Mesendoderm (in vitro differentiated cells): Measurements from ENCODE around the gene SH3GL3.

Source experiments
- DNase-seq: peaks from one replicate; pipeline ENCODE4 v3.0.0; 2013
- H2AK5ac ChIP-seq: 2 replicates; pipeline ENCODE4 v1.6.1; 2013; ENCODE audit warnings: low read length, inconsistent platforms
- H2BK120ac ChIP-seq: 2 replicates; pipeline ENCODE4 v1.6.1; 2013; ENCODE audit warnings: low read depth, mild to moderate bottlenecking, low read length, moderate library complexity, mixed read lengths
- H2BK15ac ChIP-seq: replicated peaks from 2 replicates; pipeline ENCODE4 v1.6.1; 2013; ENCODE audit warnings: low read depth, mild to moderate bottlenecking, moderate library complexity
- H2BK5ac ChIP-seq: 2 replicates; pipeline ENCODE4 v1.6.1; 2013; ENCODE audit warnings: low read length, inconsistent platforms
- H3K18ac ChIP-seq: 2 replicates; pipeline ENCODE4 v1.6.1; 2013; ENCODE audit warnings: mild to moderate bottlenecking, low read length, mixed read lengths
- H3K23ac ChIP-seq: one replicate; pipeline ENCODE4 v1.6.1; 2013; ENCODE audit warnings: low read length
- H3K27ac ChIP-seq: 2 replicates; pipeline ENCODE4 v1.5.1; 2013; ENCODE audit warnings: low read depth, mild to moderate bottlenecking, inconsistent platforms, low read length, moderate library complexity
- H3K27me3 ChIP-seq: 2 replicates; pipeline ENCODE4 v1.6.1; 2013; ENCODE audit warnings: low read length, control low read depth, mild to moderate bottlenecking, inconsistent platforms; ENCODE audit not compliant: insufficient read depth, poor library complexity
- H3K36me3 ChIP-seq: 2 replicates; pipeline ENCODE4 v1.6.1; 2013; ENCODE audit warnings: low read length, inconsistent platforms; ENCODE audit not compliant: control insufficient read depth, insufficient read depth
- H3K4ac ChIP-seq: one replicate; pipeline ENCODE4 v1.6.1; 2013; ENCODE audit warnings: low read depth, mild to moderate bottlenecking, low read length, moderate library complexity
- H3K4me1 ChIP-seq: 2 replicates; pipeline ENCODE4 v1.6.1; 2013; ENCODE audit warnings: low read depth, low read length, inconsistent platforms; ENCODE audit not compliant: control insufficient read depth
- H3K4me2 ChIP-seq: 2 replicates; pipeline ENCODE4 v1.6.1; 2013; ENCODE audit warnings: low read length
- H3K4me3 ChIP-seq: 2 replicates; pipeline ENCODE4 v1.5.1; 2013; ENCODE audit warnings: mild to moderate bottlenecking, low read length
- H3K56ac ChIP-seq: one replicate; pipeline ENCODE4 v1.6.1; 2013; ENCODE audit warnings: low read length
- H3K79me1 ChIP-seq: 2 replicates; pipeline ENCODE4 v1.6.1; 2013; ENCODE audit warnings: low read length, inconsistent platforms
- H3K79me2 ChIP-seq: 2 replicates; pipeline ENCODE4 v1.6.1; 2013; ENCODE audit warnings: mild to moderate bottlenecking, low read length; ENCODE audit not compliant: control insufficient read depth, insufficient read depth
- H3K9ac ChIP-seq: 2 replicates; pipeline ENCODE4 v1.6.1; 2013; ENCODE audit warnings: low read length, inconsistent platforms
- H4K5ac ChIP-seq: one replicate; pipeline ENCODE4 v1.6.1; 2013; ENCODE audit warnings: low read length
- H4K8ac ChIP-seq: one replicate; pipeline ENCODE4 v1.6.1; 2013; ENCODE audit warnings: low read depth, mild to moderate bottlenecking, control low read depth, low read length, moderate library complexity
- WGBS: extraction: QIAGEN DNeasy Blood & Tissue Kit; methylation state at CpG from one replicate; pipeline ENCODE4 v1.1.7; 2013; ENCODE audit warnings: low lambda C conversion rate, missing lambda C conversion rate; ENCODE audit not compliant: insufficient coverage; ENCODE audit errors: extremely low coverage; 5-methylcytosine and 5-hydroxymethylcytosine counted together

SH3GL3 gene

DNA sequence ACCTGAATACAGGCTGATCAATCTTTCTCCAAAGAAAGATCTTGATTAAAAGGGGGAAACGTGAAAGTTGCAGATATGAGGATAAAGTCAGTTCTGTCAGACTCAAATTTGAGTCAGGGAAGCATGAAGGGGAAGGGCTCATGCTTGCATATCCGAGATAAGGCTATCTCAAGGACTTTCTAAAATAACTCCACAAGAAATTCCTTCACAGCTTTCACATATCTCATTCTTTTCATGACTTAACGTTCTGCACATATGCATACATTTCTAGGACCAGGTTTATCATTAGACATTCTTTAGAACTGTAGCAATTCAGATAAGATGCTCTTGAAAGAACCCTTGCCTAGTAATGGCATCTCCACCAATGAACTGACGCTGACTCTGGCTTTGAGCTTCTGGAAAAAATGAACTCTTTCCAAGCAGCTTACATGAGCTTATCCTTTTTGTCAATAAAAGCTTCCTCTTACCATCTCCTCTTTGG, 15.9 kb downstream of the SH3GL3 start:
- no peak overlapping the region for H3K4me2 ChIP-seq
- WGBS: no CpG with 5 or more reads among the region's 4 CpGs
- no peaks in the 10 kb centered on the region for H3K36me3 ChIP-seq
- no peak overlapping the region for H3K23ac ChIP-seq
- H4K8ac ChIP-seq: no peak overlapping the region
- no peak overlapping the region for H2BK15ac ChIP-seq
- H2BK5ac ChIP-seq: no peak overlapping the region
- no peaks in the 10 kb centered on the region for H3K27me3 ChIP-seq
- peak; percentile 8 for DNase-seq
- H3K56ac ChIP-seq: no peak overlapping the region
- peaks cover 2% of the 10 kb centered on the region for H3K79me2 ChIP-seq
- no peak overlapping the region for H3K9ac ChIP-seq
- no peaks in the 10 kb centered on the region for H3K79me1 ChIP-seq
- H3K18ac ChIP-seq: no peak overlapping the region
- H4K5ac ChIP-seq: no peak overlapping the region
- H3K27ac ChIP-seq: no peak overlapping the region
- H3K4me3 ChIP-seq: no peak overlapping the region
- no peak overlapping the region for H3K4ac ChIP-seq
- H2BK120ac ChIP-seq: no peak overlapping the region
- H3K4me1 ChIP-seq: no peaks in the 10 kb centered on the region
- H2AK5ac ChIP-seq: no peak overlapping the region

DNA sequence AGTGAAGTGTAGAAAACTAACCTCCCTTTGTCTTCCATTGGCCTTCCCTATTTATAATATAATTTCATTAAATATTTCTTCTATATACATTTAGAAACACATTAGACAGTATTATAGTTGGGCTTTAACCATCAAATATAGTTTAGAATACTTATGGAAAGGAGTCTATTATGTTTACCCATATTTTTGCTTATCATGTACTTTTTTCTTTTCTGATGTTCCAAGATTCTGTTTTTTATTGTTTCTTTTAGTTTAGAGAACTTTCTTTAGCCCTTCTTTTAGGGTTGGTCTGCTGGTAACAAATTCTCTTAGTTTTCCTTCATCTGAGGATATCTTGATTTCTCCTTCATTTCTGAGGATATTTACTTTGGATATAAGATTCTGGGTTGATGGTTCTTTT, 23.7 kb downstream of the SH3GL3 start:
- Histone ChIP-seq H3K9ac (no peak overlapping the region), H2BK5ac (no peak overlapping the region), H3K4me2 (no peak overlapping the region), H3K27me3 (no peaks in the 10 kb centered on the region), H3K79me2 (no peaks in the 10 kb centered on the region), H4K5ac (no peak overlapping the region), H3K56ac (no peak overlapping the region), H3K36me3 (no peaks in the 10 kb centered on the region), H3K79me1 (peaks cover 2% of the 10 kb centered on the region), H3K27ac (no peak overlapping the region), H3K18ac (no peak overlapping the region), H3K23ac (no peak overlapping the region), H3K4me3 (no peak overlapping the region), H3K4ac (no peak overlapping the region), H3K4me1 (peaks cover 2% of the 10 kb centered on the region), H2AK5ac (no peak overlapping the region), H4K8ac (no peak overlapping the region), H2BK15ac (no peak overlapping the region), H2BK120ac (no peak overlapping the region)
- no peak for DNase-seq

DNA sequence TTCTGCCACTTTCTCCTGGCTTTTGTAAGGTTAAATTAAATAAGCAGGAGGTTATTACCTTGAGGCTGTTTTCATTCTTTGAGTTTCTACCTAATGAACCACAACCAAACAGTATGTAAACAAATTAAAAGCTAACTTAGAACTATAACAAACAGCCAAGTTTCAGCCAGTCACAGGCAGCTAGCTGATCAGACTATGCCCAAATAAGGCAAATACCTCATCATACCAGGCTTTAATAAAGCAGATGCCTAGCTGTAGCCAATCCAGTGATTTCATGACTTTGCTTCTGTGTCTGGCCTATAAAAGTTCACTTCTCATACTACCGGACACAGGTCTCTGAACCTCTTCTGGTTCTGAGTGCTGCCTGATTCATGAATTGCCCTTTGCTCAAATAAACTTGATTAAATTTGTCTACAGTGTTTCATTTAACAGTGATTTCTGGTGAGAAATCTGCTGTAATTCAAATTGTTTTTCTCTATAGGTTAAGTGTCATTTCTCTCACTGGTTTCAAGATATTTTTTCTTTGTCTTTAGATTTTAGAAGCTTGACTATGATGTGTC, 24.2 kb downstream of the SH3GL3 start:
- Histone ChIP-seq H3K4ac (no peak overlapping the region), H3K4me2 (no peak overlapping the region)
- WGBS: no CpG with 5 or more reads among the region's 1 CpG

DNA sequence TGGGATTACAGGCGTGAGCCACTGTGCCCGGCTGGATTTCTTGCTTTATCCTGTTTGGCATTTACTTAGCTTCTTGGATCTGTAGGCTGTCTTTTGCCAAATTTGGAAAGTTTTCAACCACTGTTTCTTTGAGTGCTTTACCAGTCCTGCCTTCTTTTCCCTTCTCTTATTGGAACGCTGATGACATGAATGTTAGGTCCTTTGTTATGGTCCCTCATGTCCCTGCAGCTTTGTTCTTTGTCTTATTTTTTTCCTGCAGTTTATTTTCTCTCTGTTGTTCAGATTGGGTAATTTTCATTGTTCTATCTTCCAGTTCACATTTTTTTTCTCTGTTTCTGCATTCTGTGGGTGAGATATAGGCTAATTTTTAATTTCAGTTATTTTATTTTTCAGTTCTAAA, 25.0 kb downstream of the SH3GL3 start:
- no peak overlapping the region for H2BK15ac ChIP-seq
- no peak overlapping the region for H3K18ac ChIP-seq
- H3K23ac ChIP-seq: no peak overlapping the region
- H3K4ac ChIP-seq: no peak overlapping the region
- H3K56ac ChIP-seq: no peak overlapping the region
- no peaks in the 10 kb centered on the region for H3K36me3 ChIP-seq
- H4K5ac ChIP-seq: no peak overlapping the region
- H3K27ac ChIP-seq: no peak overlapping the region
- H2AK5ac ChIP-seq: no peak overlapping the region
- no CpG with 5 or more reads among the region's 3 CpGs for WGBS
- peaks cover 5% of the 10 kb centered on the region for H3K4me1 ChIP-seq
- peaks cover 2% of the 10 kb centered on the region for H3K79me1 ChIP-seq
- H2BK120ac ChIP-seq: no peak overlapping the region
- H3K9ac ChIP-seq: no peak overlapping the region
- no peaks in the 10 kb centered on the region for H3K79me2 ChIP-seq
- H2BK5ac ChIP-seq: no peak overlapping the region
- H3K4me3 ChIP-seq: no peak overlapping the region
- H4K8ac ChIP-seq: no peak overlapping the region
- DNase-seq: no peak
- H3K27me3 ChIP-seq: no peaks in the 10 kb centered on the region
- H3K4me2 ChIP-seq: no peak overlapping the region

More for the DNA sequence above, 24.2 kb downstream of the SH3GL3 start:
- H2BK5ac ChIP-seq: no peak overlapping the region
- DNase-seq: no peak
- H2AK5ac ChIP-seq: no peak overlapping the region
- H3K79me1 ChIP-seq: peaks cover 2% of the 10 kb centered on the region
- no peak overlapping the region for H3K27ac ChIP-seq
- no peak overlapping the region for H4K8ac ChIP-seq
- H2BK120ac ChIP-seq: no peak overlapping the region
- H3K18ac ChIP-seq: no peak overlapping the region
- no peaks in the 10 kb centered on the region for H3K27me3 ChIP-seq
- no peak overlapping the region for H4K5ac ChIP-seq
- no peak overlapping the region for H2BK15ac ChIP-seq
- no peak overlapping the region for H3K9ac ChIP-seq
- H3K56ac ChIP-seq: no peak overlapping the region
- no peak overlapping the region for H3K4me3 ChIP-seq
- H3K36me3 ChIP-seq: no peaks in the 10 kb centered on the region
- H3K23ac ChIP-seq: no peak overlapping the region
- peaks cover 2% of the 10 kb centered on the region for H3K4me1 ChIP-seq
- H3K79me2 ChIP-seq: no peaks in the 10 kb centered on the region

DNA sequence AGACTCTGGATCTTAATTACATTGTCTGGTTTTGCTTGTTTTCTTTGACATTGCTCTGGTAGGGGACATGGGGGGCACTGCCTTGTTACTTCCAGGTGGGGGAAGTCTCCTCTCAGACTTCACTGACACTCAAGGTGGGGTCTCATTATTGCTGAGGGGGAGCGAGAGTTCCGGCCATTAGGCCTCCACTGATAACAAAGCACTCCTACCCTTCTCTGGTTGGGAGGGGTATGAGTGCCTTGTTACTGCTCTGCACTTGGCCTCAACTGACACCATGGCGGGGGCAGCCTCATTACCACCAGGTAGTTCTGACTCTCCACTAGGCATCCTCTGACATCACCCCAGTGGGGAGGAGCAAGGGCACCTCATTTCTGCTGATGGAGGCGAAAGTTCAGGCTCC, 25.7 kb downstream of the SH3GL3 start:
- no CpG with 5 or more reads among the region's 4 CpGs for WGBS

DNA sequence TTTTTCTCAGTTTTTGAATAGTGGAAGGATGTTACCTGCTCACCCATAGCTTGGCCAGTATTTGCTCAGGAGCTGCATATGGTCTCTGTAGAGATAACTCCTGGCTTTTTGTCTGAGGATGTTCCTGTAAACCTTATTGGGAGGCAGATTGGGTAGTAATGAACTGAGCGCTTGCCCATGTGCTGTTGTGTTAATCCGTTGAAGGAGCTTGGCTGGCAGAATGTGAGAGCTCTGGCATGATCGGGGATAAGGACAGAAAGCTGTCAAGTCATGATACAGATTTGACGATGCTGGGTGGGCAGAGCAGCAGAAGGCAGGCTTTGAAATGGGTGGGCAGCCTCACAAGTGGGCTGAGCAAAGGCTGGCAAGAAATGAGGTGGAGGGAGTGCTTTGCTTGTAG, 27.4 kb downstream of the SH3GL3 start:
- H3K4me2 ChIP-seq: no peak overlapping the region
- H2BK120ac ChIP-seq: no peak overlapping the region
- no peaks in the 10 kb centered on the region for H3K27me3 ChIP-seq
- H4K8ac ChIP-seq: no peak overlapping the region
- H3K79me2 ChIP-seq: peaks cover 4% of the 10 kb centered on the region
- peak overlapping the region; percentile 76 for H3K56ac ChIP-seq
- H3K36me3 ChIP-seq: no peaks in the 10 kb centered on the region
- H2BK15ac ChIP-seq: no peak overlapping the region
- no peak overlapping the region for H3K4me3 ChIP-seq
- no peak overlapping the region for H3K18ac ChIP-seq
- no peak overlapping the region for H4K5ac ChIP-seq
- no peak overlapping the region for H3K23ac ChIP-seq
- DNase-seq: no peak
- WGBS: no CpG with 5 or more reads among the region's 4 CpGs
- peak overlapping the region; percentile 69 for H2AK5ac ChIP-seq
- H2BK5ac ChIP-seq: no peak overlapping the region
- no peak overlapping the region for H3K9ac ChIP-seq
- peaks cover 10% of the 10 kb centered on the region for H3K79me1 ChIP-seq
- H3K4ac ChIP-seq: no peak overlapping the region
- peaks cover 8% of the 10 kb centered on the region for H3K4me1 ChIP-seq
- H3K27ac ChIP-seq: no peak overlapping the region

More for the DNA sequence above, 25.7 kb downstream of the SH3GL3 start:
- DNase-seq: no peak
- H2BK5ac ChIP-seq: no peak overlapping the region
- no peak overlapping the region for H3K4me3 ChIP-seq
- H4K5ac ChIP-seq: no peak overlapping the region
- H3K4ac ChIP-seq: no peak overlapping the region
- no peak overlapping the region for H2BK120ac ChIP-seq
- no peaks in the 10 kb centered on the region for H3K27me3 ChIP-seq
- no peak overlapping the region for H3K9ac ChIP-seq
- H2BK15ac ChIP-seq: no peak overlapping the region
- H3K27ac ChIP-seq: no peak overlapping the region
- H3K18ac ChIP-seq: peak overlapping the region; percentile 2
- H3K23ac ChIP-seq: no peak overlapping the region
- no peak overlapping the region for H3K4me2 ChIP-seq
- H4K8ac ChIP-seq: no peak overlapping the region
- H3K79me2 ChIP-seq: no peaks in the 10 kb centered on the region
- no peaks in the 10 kb centered on the region for H3K36me3 ChIP-seq
- H3K4me1 ChIP-seq: peaks cover 5% of the 10 kb centered on the region
- H2AK5ac ChIP-seq: peak overlapping the region; percentile 38
- no peak overlapping the region for H3K56ac ChIP-seq
- peaks cover 2% of the 10 kb centered on the region for H3K79me1 ChIP-seq
